PFSK-1 (cell line): ENCODE results near the gene CTSW.
A peak's percentile ranks its signal among the peaks of the same experiment; 100 is the strongest.

Experiments
- FOXP2 ChIP-seq: optimal IDR thresholded peaks from 2 replicates; pipeline ENCODE3; 2011; ENCODE audit warnings: borderline replicate concordance, control low read depth, inconsistent platforms; ENCODE audit not compliant: insufficient read depth; ENCODE audit errors: extremely low read length, extremely low read depth
- POLR2AphosphoS5 ChIP-seq: IDR thresholded peaks from 2 replicates; pipeline ENCODE4 v1.6.1; 2012; ENCODE audit warnings: low read depth, mild to moderate bottlenecking, control low read depth, low read length, moderate library complexity
- REST ChIP-seq, 2 experiments: IDR thresholded peaks; 2 replicates each; pipeline versions ENCODE4 v1.6.1 to v1.8.0; 2011 to 2012; ENCODE audit warnings: low read depth in 2 of 2, low read length in 2 of 2, control low read depth in 1 of 2, inconsistent platforms in 1 of 2, mild to moderate bottlenecking in 1 of 2, moderate library complexity in 1 of 2; ENCODE audit not compliant: insufficient read depth in 1 of 2
- SIN3A ChIP-seq: IDR thresholded peaks from 2 replicates; pipeline ENCODE4 v1.6.1; 2012; ENCODE audit warnings: mild to moderate bottlenecking, low read length, moderate library complexity, borderline replicate concordance; ENCODE audit not compliant: insufficient read depth
- TAF1 ChIP-seq: IDR thresholded peaks from 2 replicates; pipeline ENCODE4 v1.6.1; 2012; ENCODE audit warnings: low read length, control low read depth, borderline replicate concordance; ENCODE audit not compliant: insufficient read depth

The CTSW gene

GRCh38 chr11:65854161-65854592, 25.5 kb upstream of the CTSW start:
- no peak for TF ChIP-seq TAF1
- TF ChIP-seq REST (IDR thresholded peaks at IDR 0.05; ENCODE audit: insufficient read depth in 1 of 2, low read depth in 2 of 2, low read length in 2 of 2): no peak
- no peak for TF ChIP-seq SIN3A
- TF ChIP-seq POLR2AphosphoS5: peak; percentile 41; the same call in 1 of the 2 replicates

- TF ChIP-seq POLR2AphosphoS5 (no peak), FOXP2 (no peak), REST (IDR thresholded peaks at IDR 0.05; ENCODE audit: insufficient read depth in 1 of 2, low read depth in 2 of 2, low read length in 2 of 2) (no peak), SIN3A (no peak), TAF1 (no peak)
Observed at GRCh38 chr11:65854852-65855837, 24.5 kb upstream of the CTSW start.

GRCh38 chr11:65855927-65856363, 23.7 kb upstream of the CTSW start:
- TF ChIP-seq POLR2AphosphoS5 (no peak), FOXP2 (no peak), SIN3A (no peak), TAF1 (no peak), REST (IDR thresholded peaks at IDR 0.05; ENCODE audit: insufficient read depth in 1 of 2, low read depth in 2 of 2, low read length in 2 of 2) (no peak)

- TF ChIP-seq FOXP2: no peak
- TF ChIP-seq TAF1: no peak
- TF ChIP-seq SIN3A: no peak
- TF ChIP-seq POLR2AphosphoS5: no peak; the same call in 1 of the 2 replicates
Observed at GRCh38 chr11:65856689-65857499, 22.7 kb upstream of the CTSW start.

GRCh38 chr11:65857500-65857852, 22.2 kb upstream of the CTSW start:
- no peak for TF ChIP-seq POLR2AphosphoS5
- TF ChIP-seq FOXP2: no peak
- no peak for TF ChIP-seq REST (IDR thresholded peaks at IDR 0.05; ENCODE audit: insufficient read depth in 1 of 2, low read depth in 2 of 2, low read length in 2 of 2)
- TF ChIP-seq SIN3A: no peak
- no peak for TF ChIP-seq TAF1
